K562 (cell line): Measurements from ENCODE around the gene MUC5AC. TPM values are rescaled to one million over a fixed set of nuclear protein-coding genes. Genes with fewer than 3 reads are reported as not detected.

ENCODE experiments used
- CHD4 ChIP-seq: fragments of 200-600 bp; sonication (generic); IDR thresholded peaks from 3 replicates; pipeline ENCODE4 v1.6.1; 2012; ENCODE audit warnings: low read depth, mild to moderate bottlenecking, mixed read lengths, low read length, inconsistent platforms; ENCODE audit not compliant: insufficient read depth, insufficient replicate concordance, poor library complexity, severe bottlenecking
- ZNF586 ChIP-seq: fragments of 450-650 bp; formaldehyde crosslinking; conservative IDR thresholded peaks from 2 replicates; pipeline ENCODE4 v1.4.0; 2020; ENCODE audit warnings: mild to moderate bottlenecking, moderate library complexity
- polyA plus RNA-seq, 8 experiments: library from polyadenylated mRNA; depleted of rRNA in 4 of 8; stranded (reverse) in 5 of 8; unstranded in 3 of 8; fragments of >200 nt; fragmentation: Nextera tagmentation in 2 of 8; fragmentation: Illumina TruSeq in 1 of 8; extraction: Ambion mirVana in 2 of 8; extraction: Trizol in 1 of 8; gene quantifications; 2 replicates each; pipeline versions ENCODE4 v1.2.1 to v1.2.3, GENCODE V29; 2011 to 2014; ENCODE audit warnings: inconsistent platforms in 1 of 8, missing spikeins in 1 of 8
- total RNA-seq, 7 experiments: library from RNA; depleted of rRNA in 6 of 7; stranded (reverse); fragments of >200 nt in 6 of 7; fragmentation: Illumina TruSeq in 2 of 7; extraction: Trizol in 2 of 7; gene quantifications; 2 replicates each; pipeline versions ENCODE4 v1.2.1 to v1.2.3, GENCODE V29; 2011 to 2021; ENCODE audit warnings: low replicate concordance in 1 of 7
- TF ChIP-seq, protein P1 (sequence below): fragments of 150-350 bp; conservative IDR thresholded peaks from 2 replicates; pipeline ENCODE4 v1.6.1; 2014; ENCODE audit warnings: low read length
- TF ChIP-seq, protein P2 (sequence below): sonication (generic); formaldehyde crosslinking; IDR thresholded peaks from 2 replicates; pipeline ENCODE4 v1.8.1; 2023; ENCODE audit warnings: mild to moderate bottlenecking, missing genetic modification reagents
- TF ChIP-seq, protein P3 (sequence below): sonication (generic); formaldehyde crosslinking; IDR thresholded peaks from 2 replicates; pipeline ENCODE4 v1.8.0; 2022; ENCODE audit warnings: missing genetic modification reagents, mild to moderate bottlenecking, borderline replicate concordance

The MUC5AC gene
- total and polyA plus RNA-seq, 9 of the 15 experiments (the other 6 are each of a cell fraction or from before 2014, with no cell fraction given): not detected

DNA sequence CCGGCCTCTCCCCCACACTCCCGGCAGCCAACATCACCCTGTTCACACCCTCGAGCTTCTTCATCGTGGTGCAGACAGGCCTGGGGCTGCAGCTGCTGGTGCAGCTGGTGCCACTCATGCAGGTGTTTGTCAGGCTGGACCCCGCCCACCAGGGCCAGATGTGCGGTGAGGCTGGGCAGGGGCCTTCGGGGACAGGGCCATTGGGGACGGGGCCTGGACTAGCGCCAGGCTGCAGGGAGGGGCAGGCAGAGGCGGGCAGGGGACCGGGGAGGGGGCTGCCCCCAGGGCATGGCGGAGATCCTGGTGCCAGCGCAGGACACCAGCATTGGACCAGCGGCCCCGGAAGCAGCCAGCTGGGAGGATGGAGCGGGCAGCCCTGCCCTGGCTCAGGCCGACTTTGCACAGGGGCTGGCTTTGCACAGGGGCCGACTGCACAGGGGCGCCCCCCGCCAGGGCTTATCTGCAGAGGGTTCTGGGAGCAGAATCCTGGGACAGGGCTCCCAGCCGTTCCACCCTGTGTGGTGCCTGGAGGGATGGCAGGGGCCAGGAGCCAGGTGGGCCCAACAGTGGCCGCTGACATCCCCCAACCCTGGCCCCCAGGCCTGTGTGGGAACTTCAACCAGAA lies 73.8 kb downstream of the MUC5AC start (continued):
- TF ChIP-seq, protein P1, sequence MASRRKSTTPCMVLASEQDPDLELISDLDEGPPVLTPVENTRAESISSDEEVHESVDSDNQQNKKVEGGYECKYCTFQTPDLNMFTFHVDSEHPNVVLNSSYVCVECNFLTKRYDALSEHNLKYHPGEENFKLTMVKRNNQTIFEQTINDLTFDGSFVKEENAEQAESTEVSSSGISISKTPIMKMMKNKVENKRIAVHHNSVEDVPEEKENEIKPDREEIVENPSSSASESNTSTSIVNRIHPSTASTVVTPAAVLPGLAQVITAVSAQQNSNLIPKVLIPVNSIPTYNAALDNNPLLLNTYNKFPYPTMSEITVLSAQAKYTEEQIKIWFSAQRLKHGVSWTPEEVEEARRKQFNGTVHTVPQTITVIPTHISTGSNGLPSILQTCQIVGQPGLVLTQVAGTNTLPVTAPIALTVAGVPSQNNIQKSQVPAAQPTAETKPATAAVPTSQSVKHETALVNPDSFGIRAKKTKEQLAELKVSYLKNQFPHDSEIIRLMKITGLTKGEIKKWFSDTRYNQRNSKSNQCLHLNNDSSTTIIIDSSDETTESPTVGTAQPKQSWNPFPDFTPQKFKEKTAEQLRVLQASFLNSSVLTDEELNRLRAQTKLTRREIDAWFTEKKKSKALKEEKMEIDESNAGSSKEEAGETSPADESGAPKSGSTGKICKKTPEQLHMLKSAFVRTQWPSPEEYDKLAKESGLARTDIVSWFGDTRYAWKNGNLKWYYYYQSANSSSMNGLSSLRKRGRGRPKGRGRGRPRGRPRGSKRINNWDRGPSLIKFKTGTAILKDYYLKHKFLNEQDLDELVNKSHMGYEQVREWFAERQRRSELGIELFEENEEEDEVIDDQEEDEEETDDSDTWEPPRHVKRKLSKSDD: no peak
- TF ChIP-seq CHD4 (no peak), ZNF586 (CRISPR knock-in tag) (no peak)
- TF ChIP-seq, protein P2, sequence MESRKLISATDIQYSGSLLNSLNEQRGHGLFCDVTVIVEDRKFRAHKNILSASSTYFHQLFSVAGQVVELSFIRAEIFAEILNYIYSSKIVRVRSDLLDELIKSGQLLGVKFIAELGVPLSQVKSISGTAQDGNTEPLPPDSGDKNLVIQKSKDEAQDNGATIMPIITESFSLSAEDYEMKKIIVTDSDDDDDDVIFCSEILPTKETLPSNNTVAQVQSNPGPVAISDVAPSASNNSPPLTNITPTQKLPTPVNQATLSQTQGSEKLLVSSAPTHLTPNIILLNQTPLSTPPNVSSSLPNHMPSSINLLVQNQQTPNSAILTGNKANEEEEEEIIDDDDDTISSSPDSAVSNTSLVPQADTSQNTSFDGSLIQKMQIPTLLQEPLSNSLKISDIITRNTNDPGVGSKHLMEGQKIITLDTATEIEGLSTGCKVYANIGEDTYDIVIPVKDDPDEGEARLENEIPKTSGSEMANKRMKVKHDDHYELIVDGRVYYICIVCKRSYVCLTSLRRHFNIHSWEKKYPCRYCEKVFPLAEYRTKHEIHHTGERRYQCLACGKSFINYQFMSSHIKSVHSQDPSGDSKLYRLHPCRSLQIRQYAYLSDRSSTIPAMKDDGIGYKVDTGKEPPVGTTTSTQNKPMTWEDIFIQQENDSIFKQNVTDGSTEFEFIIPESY (CRISPR knock-in tag): no peak
- TF ChIP-seq, protein P3, sequence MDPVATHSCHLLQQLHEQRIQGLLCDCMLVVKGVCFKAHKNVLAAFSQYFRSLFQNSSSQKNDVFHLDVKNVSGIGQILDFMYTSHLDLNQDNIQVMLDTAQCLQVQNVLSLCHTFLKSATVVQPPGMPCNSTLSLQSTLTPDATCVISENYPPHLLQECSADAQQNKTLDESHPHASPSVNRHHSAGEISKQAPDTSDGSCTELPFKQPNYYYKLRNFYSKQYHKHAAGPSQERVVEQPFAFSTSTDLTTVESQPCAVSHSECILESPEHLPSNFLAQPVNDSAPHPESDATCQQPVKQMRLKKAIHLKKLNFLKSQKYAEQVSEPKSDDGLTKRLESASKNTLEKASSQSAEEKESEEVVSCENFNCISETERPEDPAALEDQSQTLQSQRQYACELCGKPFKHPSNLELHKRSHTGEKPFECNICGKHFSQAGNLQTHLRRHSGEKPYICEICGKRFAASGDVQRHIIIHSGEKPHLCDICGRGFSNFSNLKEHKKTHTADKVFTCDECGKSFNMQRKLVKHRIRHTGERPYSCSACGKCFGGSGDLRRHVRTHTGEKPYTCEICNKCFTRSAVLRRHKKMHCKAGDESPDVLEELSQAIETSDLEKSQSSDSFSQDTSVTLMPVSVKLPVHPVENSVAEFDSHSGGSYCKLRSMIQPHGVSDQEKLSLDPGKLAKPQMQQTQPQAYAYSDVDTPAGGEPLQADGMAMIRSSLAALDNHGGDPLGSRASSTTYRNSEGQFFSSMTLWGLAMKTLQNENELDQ: no peak
